ENCODE data around the gene MED20. TPM values are rescaled to one million over a fixed set of nuclear protein-coding genes. Genes with fewer than 3 reads are reported as not detected.

MED20 gene
- polyA plus RNA-seq, 1 of the 3 experiments (the other 2 are of a cell fraction), result 25.1 TPM

DNA sequence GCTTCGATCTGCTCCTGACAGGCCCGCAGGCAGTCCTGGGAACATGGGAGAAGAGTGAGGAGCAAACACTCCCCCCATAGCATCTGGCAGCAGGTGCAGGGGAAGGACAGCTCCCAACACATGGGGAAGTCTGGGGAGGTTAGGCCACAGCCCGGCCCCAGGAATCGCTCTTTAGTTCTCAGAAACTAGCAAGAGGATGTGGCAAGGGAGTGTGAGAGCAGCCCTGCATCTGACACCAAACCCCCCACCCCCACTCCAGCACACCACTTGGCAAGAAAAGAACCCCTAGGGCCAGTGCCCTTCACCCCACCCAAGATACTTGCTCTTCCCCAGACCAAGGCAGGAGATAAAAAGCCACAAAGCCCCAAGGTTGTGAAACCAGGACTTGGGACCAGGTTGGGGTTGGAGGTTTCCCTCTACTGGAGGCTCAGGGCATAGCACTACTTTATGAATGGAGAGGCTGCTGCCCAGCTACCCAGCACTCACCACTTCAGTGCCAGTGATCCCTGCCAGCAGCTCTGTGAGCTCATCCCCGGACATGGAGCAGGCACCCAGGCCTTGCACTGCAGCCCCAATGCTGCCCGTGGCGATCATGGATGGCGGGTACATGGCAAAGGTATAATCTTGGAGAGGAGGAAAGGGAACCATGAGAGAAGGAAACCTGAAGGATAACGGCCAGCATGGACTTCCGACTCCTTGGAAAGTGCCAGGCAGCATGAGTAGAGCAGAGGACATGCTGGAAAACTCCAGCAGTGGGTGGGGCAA lies 15.3 kb upstream of the MED20 start:
- ChIA-PET POLR2A (interaction anchor here (0.6 kb wide), 1 partner anchor 101 kb away, joined by 5 read pairs; no protein-coding TSS in a partner anchor), CTCF (interaction anchor here (0.7 to 10.3 kb wide), 24 partner anchors 9 to 410 kb away, joined by 3 to 96 read pairs (median 4); partner anchors contain the start of genes BYSL, MED20 and TOMM6)
- peaks cover 19 to 22% of the 10 kb centered on the region in 2 experiments; a peak in 3 of 4 replicates for H3K4me1 ChIP-seq (ENCODE audit: control insufficient read depth in 1 of 2, insufficient read depth in 2 of 2, low read depth in 1 of 2, low read length in 1 of 2)
- H2AFZ ChIP-seq (ENCODE audit: low read depth), result no peak overlapping the region
- DNase-seq, result peak; percentile 83
- peak overlapping the region in 1 of 2 experiments; percentile 14; a peak in 1 of 4 replicates for H3K4me3 ChIP-seq (ENCODE audit: low read depth in 2 of 2, low read length in 1 of 2)
- TF ChIP-seq EP300 (IDR thresholded peaks at IDR 0.05; ENCODE audit: borderline replicate concordance in 1 of 2, low read depth in 1 of 2, low read length in 1 of 2) (no peak), FOXM1 (IDR thresholded peaks at IDR 0.05; ENCODE audit: low read depth) (no peak), RAD21 (IDR thresholded peaks at IDR 0.05; ENCODE audit: low read length) (peak; percentile 72), SMC3 (IDR thresholded peaks at IDR 0.05; ENCODE audit: low read depth, low read length) (peak; percentile 74), CHD2 (IDR thresholded peaks at IDR 0.05; ENCODE audit: low read length, partially characterized antibody) (peak; percentile 40), NRF1 (IDR thresholded peaks at IDR 0.05; ENCODE audit: low read depth, low read length) (no peak), TEAD4 (IDR thresholded peaks at IDR 0.05; ENCODE audit: borderline replicate concordance, insufficient read depth) (no peak), GATA2 (CRISPR knock-in tag; IDR thresholded peaks at IDR 0.05) (no peak), JUND (IDR thresholded peaks at IDR 0.05) (no peak), EZH2phosphoT487 (IDR thresholded peaks at IDR 0.05; ENCODE audit: borderline replicate concordance, low read depth) (no peak), TCF12 (IDR thresholded peaks at IDR 0.05) (0 out of 2 replicates have a peak, but pooled peaks have one; percentile 9)
- TF ChIP-seq, protein P1, sequence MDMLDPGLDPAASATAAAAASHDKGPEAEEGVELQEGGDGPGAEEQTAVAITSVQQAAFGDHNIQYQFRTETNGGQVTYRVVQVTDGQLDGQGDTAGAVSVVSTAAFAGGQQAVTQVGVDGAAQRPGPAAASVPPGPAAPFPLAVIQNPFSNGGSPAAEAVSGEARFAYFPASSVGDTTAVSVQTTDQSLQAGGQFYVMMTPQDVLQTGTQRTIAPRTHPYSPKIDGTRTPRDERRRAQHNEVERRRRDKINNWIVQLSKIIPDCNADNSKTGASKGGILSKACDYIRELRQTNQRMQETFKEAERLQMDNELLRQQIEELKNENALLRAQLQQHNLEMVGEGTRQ (IDR thresholded peaks at IDR 0.05; ENCODE audit: borderline replicate concordance, low read depth, low read length), result no peak
- TF ChIP-seq, protein P2, sequence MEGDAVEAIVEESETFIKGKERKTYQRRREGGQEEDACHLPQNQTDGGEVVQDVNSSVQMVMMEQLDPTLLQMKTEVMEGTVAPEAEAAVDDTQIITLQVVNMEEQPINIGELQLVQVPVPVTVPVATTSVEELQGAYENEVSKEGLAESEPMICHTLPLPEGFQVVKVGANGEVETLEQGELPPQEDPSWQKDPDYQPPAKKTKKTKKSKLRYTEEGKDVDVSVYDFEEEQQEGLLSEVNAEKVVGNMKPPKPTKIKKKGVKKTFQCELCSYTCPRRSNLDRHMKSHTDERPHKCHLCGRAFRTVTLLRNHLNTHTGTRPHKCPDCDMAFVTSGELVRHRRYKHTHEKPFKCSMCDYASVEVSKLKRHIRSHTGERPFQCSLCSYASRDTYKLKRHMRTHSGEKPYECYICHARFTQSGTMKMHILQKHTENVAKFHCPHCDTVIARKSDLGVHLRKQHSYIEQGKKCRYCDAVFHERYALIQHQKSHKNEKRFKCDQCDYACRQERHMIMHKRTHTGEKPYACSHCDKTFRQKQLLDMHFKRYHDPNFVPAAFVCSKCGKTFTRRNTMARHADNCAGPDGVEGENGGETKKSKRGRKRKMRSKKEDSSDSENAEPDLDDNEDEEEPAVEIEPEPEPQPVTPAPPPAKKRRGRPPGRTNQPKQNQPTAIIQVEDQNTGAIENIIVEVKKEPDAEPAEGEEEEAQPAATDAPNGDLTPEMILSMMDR (IDR thresholded peaks at IDR 0.05), result peak; percentile 79
- H4K20me1 ChIP-seq (ENCODE audit: insufficient read depth), result no peaks in the 10 kb centered on the region
- H3K9ac ChIP-seq, result no peak overlapping the region
- no peaks in the 10 kb centered on the region for H3K9me2 ChIP-seq
- WGBS (ENCODE audit: low lambda C conversion rate), result 40% methylated on average over 6 of the region's 10 CpGs
- H3K4me2 ChIP-seq, result no peak overlapping the region; the same call in 1 of the 2 replicates
- peaks cover 46% of the 10 kb centered on the region for H3K79me2 ChIP-seq (ENCODE audit: insufficient read depth)
- H3K9me3 ChIP-seq, result no peaks in the 10 kb centered on the region
- no peaks in the 10 kb centered on the region for H3K27me3 ChIP-seq (ENCODE audit: insufficient read depth)
- H3K27ac ChIP-seq (ENCODE audit: low read depth in 2 of 2, low read length in 1 of 2), result peak overlapping the region; percentile 46 to 50; a peak in 3 of 4 replicates
- peaks cover 20 to 42% of the 10 kb centered on the region in 2 experiments for H3K36me3 ChIP-seq (replicated peaks in 1 of 2; ENCODE audit: control insufficient read depth in 1 of 2, insufficient read depth in 2 of 2, low read length in 1 of 2)
- H3F3A ChIP-seq (replicated peaks; ENCODE audit: insufficient read depth), result peaks cover 20% of the 10 kb centered on the region

Data from SK-N-SH (cell line).